K562 (cell line): ENCODE measurements around the gene AGAP1. TPM values are rescaled to one million over a fixed set of nuclear protein-coding genes. Genes with fewer than 3 reads are reported as not detected.

ENCODE experiments used
- ATAC-seq: fragments of 200-7000 bp; cut with Tn5 transposase; 3 replicates; pipeline ENCODE4 v1.9.1; 2020; ENCODE audit warnings: moderate library complexity
- BruUV-seq: library from RNA; stranded (reverse); fragments of 400-500 nt; replicated peaks from 2 replicates; lab custom pipeline; 2021; lab: Mats Ljungman, UMichigan
- CTCF ChIA-PET: fragments of 300-600 bp; formaldehyde crosslinking; extraction: SDS; loops from one replicate; lab custom pipeline; 2021; ENCODE audit warnings: low intra/inter-chr PET ratio; lab: Yijun Ruan, JAX
- POLR2A ChIA-PET: fragments of 300-600, 350-650 bp; sonication (Branson Sonifier 250); formaldehyde crosslinking; extraction: SDS; loops from one replicate; lab custom pipeline; 2021; ENCODE audit warnings: antibody characterized with exemption, inconsistent platforms; lab: Yijun Ruan, JAX
- DNase-seq, 4 experiments: peaks; one replicate each; pipeline versions ENCODE4 v3.0.0 to v3.0.0-alpha.2; 2011 to 2018; ENCODE audit warnings: low spot score in 3 of 4, mixed read lengths in 3 of 4; ENCODE audit errors: extremely low read depth in 1 of 4
- FAIRE-seq: peaks from 2 replicates; lab custom pipeline; 2011; peaks lifted over from hg19 to GRCh38; lab: Jason Lieb, UNC
- H2AFZ ChIP-seq: 2 replicates; pipeline ENCODE4 v1.6.0; 2011; ENCODE audit warnings: low read depth, low read length, control low read depth, inconsistent platforms
- H3K27ac ChIP-seq: fragments of 200-600 bp; 3 replicates; pipeline ENCODE4 v1.8.0; 2011; ENCODE audit warnings: low read depth, mild to moderate bottlenecking, control low read depth, inconsistent platforms, low read length, moderate library complexity, mixed read lengths; ENCODE audit errors: extremely low read depth
- H3K27me3 ChIP-seq, 2 experiments: fragments of 300-600 bp in 1 of 2; 2 replicates in 1 of 2; 3 replicates in 1 of 2; pipeline versions ENCODE4 v1.6.0 to v1.8.0; 2011; ENCODE audit warnings: inconsistent platforms in 2 of 2, low read length in 2 of 2, mild to moderate bottlenecking in 1 of 2, mixed read lengths in 1 of 2, moderate library complexity in 1 of 2; ENCODE audit not compliant: control insufficient read depth in 2 of 2, insufficient read depth in 2 of 2
- H3K36me3 ChIP-seq: fragments of 300-600 bp; 3 replicates; pipeline ENCODE4 v1.8.0; 2011; ENCODE audit warnings: mild to moderate bottlenecking, low read length, inconsistent platforms; ENCODE audit not compliant: control insufficient read depth, insufficient read depth
- H3K4me1 ChIP-seq, 2 experiments: fragments of 200-600 bp in 1 of 2; replicated peaks in 1 of 2; 2 replicates in 1 of 2; 3 replicates in 1 of 2; pipeline versions ENCODE4 v1.5.1 to v1.8.0; 2011; ENCODE audit warnings: inconsistent platforms in 2 of 2, low read length in 2 of 2, mild to moderate bottlenecking in 1 of 2, mixed read lengths in 1 of 2, moderate library complexity in 1 of 2; ENCODE audit not compliant: control insufficient read depth in 2 of 2, insufficient read depth in 2 of 2
- H3K4me2 ChIP-seq: 2 replicates; pipeline ENCODE4 v1.6.1; 2011; ENCODE audit warnings: low read length, control low read depth, inconsistent platforms, mixed read lengths; ENCODE audit not compliant: insufficient read depth
- H3K4me3 ChIP-seq: fragments of 200-600 bp; sonication (generic), shearing (Covaris generic); 2 replicates; pipeline ENCODE4 v1.5.1; 2016; ENCODE audit warnings: control low read depth, inconsistent platforms
- H3K79me2 ChIP-seq: fragments of 200-600 bp; 3 replicates; pipeline ENCODE4 v1.8.0; 2011; ENCODE audit warnings: low read length, inconsistent platforms; ENCODE audit not compliant: control insufficient read depth, insufficient read depth
- H3K9ac ChIP-seq, 2 experiments: 2 replicates each; pipeline versions ENCODE4 v1.6.0 to v1.6.1; 2011; ENCODE audit warnings: low read depth in 2 of 2, low read length in 2 of 2, control low read depth in 1 of 2, inconsistent platforms in 1 of 2, mild to moderate bottlenecking in 1 of 2, mixed read lengths in 1 of 2; ENCODE audit not compliant: insufficient read depth in 1 of 2
- H3K9me1 ChIP-seq: one replicate; pipeline ENCODE4 v1.6.0; 2011; ENCODE audit warnings: inconsistent platforms, mild to moderate bottlenecking, low read length, moderate library complexity; ENCODE audit not compliant: control insufficient read depth, insufficient read depth
- H3K9me3 ChIP-seq: replicated peaks from 2 replicates; pipeline ENCODE4 v1.5.1; 2011; ENCODE audit warnings: low read depth, low read length, inconsistent platforms; ENCODE audit not compliant: control insufficient read depth, insufficient read depth
- H4K20me1 ChIP-seq: replicated peaks from 2 replicates; pipeline ENCODE4 v1.6.1; 2011; ENCODE audit warnings: low read length, inconsistent platforms, mixed read lengths; ENCODE audit not compliant: control insufficient read depth, insufficient read depth
- ARID4B ChIP-seq: sonication (generic); formaldehyde crosslinking; IDR thresholded peaks from 2 replicates; pipeline ENCODE4 v1.8.0; 2022; ENCODE audit warnings: mild to moderate bottlenecking, missing genetic modification reagents
- FOS ChIP-seq: IDR thresholded peaks from 3 replicates; pipeline ENCODE4 v1.6.1; 2011; ENCODE audit not compliant: insufficient read length; ENCODE audit errors: extremely low read depth
- HOXB6 ChIP-seq: fragments of 250-450 bp; sonication (Bioruptor Pico); IDR thresholded peaks from 2 replicates; pipeline ENCODE4 v1.5.1; 2022; ENCODE audit warnings: mild to moderate bottlenecking, borderline replicate concordance
- ILK ChIP-seq: fragments of 450-650 bp; IDR thresholded peaks from 2 replicates; pipeline ENCODE4 v1.6.1; 2016; ENCODE audit warnings: missing genetic modification characterization, low read depth, mild to moderate bottlenecking, missing compliant biosample characterization, moderate library complexity, borderline replicate concordance
- PCBP2 ChIP-seq: fragments of 200-400 bp; formaldehyde crosslinking; IDR thresholded peaks from 2 replicates; pipeline ENCODE4 v1.6.1; 2018; ENCODE audit warnings: low read length, low read depth, mild to moderate bottlenecking, moderate library complexity; ENCODE audit not compliant: poor library complexity, severe bottlenecking
- SNAPC5 ChIP-seq: fragments of 250-450 bp; sonication (Bioruptor Pico); IDR thresholded peaks from 2 replicates; pipeline ENCODE4 v1.8.0; 2021; ENCODE audit warnings: moderate library complexity, mild to moderate bottlenecking, inconsistent platforms
- TRIM24 ChIP-seq, 2 experiments: fragments of 450-650 bp; IDR thresholded peaks; 2 replicates each; pipeline ENCODE4 v1.6.1; 2016
- ZBTB9 ChIP-seq: fragments of 450-650 bp; formaldehyde crosslinking; IDR thresholded peaks from 2 replicates; pipeline ENCODE4 v1.4.0; 2020; ENCODE audit warnings: mild to moderate bottlenecking, moderate library complexity
- ZNF778 ChIP-seq: fragments of 450-650 bp; formaldehyde crosslinking; IDR thresholded peaks from 2 replicates; pipeline ENCODE4 v1.4.0; 2020; ENCODE audit warnings: mild to moderate bottlenecking, moderate library complexity
- ZNF780A ChIP-seq: fragments of 250-450 bp; sonication (Bioruptor Pico); IDR thresholded peaks from 2 replicates; pipeline ENCODE4 v1.5.0; 2021; ENCODE audit warnings: mild to moderate bottlenecking
- WGBS: fragments of 100-300 bp; shearing (Covaris generic); methylation state at CpG from one replicate; pipeline ENCODE4 v1.1.6; 2016; ENCODE audit warnings: low coverage, mixed read lengths; ENCODE audit not compliant: insufficient coverage; ENCODE audit errors: missing lambda C conversion rate; 5-methylcytosine and 5-hydroxymethylcytosine counted together
- in situ Hi-C: fragments of 300-500 bp; cut with MboI; formaldehyde crosslinking; loops from 4 replicates; pipeline ENCODE4 v1.15.0; 2018; ENCODE audit warnings: inconsistent platforms, mixed read lengths
- intact Hi-C: fragments of 100-400 bp; cut with micrococcal nuclease; formaldehyde crosslinking; loops from 2 replicates; pipeline ENCODE4 v1.14.2; 2022
- polyA plus RNA-seq, 8 experiments: library from polyadenylated mRNA; depleted of rRNA in 4 of 8; stranded (reverse) in 5 of 8; unstranded in 3 of 8; fragments of >200 nt; fragmentation: Nextera tagmentation in 2 of 8; fragmentation: Illumina TruSeq in 1 of 8; extraction: Ambion mirVana in 2 of 8; extraction: Trizol in 1 of 8; gene quantifications; 2 replicates each; pipeline versions ENCODE4 v1.2.1 to v1.2.3, GENCODE V29; 2011 to 2014; ENCODE audit warnings: inconsistent platforms in 1 of 8, missing spikeins in 1 of 8
- total RNA-seq, 7 experiments: library from RNA; depleted of rRNA in 6 of 7; stranded (reverse); fragments of >200 nt in 6 of 7; fragmentation: Illumina TruSeq in 2 of 7; extraction: Trizol in 2 of 7; gene quantifications; 2 replicates each; pipeline versions ENCODE4 v1.2.1 to v1.2.3, GENCODE V29; 2011 to 2021; ENCODE audit warnings: low replicate concordance in 1 of 7
- TF ChIP-seq, protein P1 (sequence below): fragments of 250-450 bp; sonication (Bioruptor Pico); IDR thresholded peaks from 2 replicates; pipeline ENCODE4 v1.4.0; 2020

AGAP1 gene
- total and polyA plus RNA-seq, 9 of the 15 experiments (the other 6 are each of a cell fraction or from before 2014, with no cell fraction given): 1.3 to 24.0 (median 10.6) TPM

DNA sequence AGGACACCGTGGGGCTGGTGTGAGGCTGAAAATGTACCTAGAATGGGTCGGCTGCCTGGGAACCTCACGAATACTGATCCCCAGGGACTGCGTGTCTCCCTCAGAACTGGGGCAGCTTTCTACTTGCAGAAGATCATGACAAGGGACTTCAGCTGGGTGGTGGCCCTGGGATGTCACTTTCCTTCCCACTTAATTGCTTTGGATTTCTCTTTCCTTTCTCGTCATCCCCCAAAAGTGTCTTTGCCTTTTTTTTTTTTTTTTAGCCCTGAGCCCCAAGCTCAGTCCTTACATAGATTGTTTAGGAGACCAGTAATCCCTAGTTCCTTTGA is 395.4 kb downstream of the AGAP1 start:
- no peak for TF ChIP-seq TRIM24 (IDR thresholded peaks at IDR 0.05)
- no peak for TF ChIP-seq FOS
- TF ChIP-seq SNAPC5 (CRISPR knock-in tag): no peak
- TF ChIP-seq, protein P1, sequence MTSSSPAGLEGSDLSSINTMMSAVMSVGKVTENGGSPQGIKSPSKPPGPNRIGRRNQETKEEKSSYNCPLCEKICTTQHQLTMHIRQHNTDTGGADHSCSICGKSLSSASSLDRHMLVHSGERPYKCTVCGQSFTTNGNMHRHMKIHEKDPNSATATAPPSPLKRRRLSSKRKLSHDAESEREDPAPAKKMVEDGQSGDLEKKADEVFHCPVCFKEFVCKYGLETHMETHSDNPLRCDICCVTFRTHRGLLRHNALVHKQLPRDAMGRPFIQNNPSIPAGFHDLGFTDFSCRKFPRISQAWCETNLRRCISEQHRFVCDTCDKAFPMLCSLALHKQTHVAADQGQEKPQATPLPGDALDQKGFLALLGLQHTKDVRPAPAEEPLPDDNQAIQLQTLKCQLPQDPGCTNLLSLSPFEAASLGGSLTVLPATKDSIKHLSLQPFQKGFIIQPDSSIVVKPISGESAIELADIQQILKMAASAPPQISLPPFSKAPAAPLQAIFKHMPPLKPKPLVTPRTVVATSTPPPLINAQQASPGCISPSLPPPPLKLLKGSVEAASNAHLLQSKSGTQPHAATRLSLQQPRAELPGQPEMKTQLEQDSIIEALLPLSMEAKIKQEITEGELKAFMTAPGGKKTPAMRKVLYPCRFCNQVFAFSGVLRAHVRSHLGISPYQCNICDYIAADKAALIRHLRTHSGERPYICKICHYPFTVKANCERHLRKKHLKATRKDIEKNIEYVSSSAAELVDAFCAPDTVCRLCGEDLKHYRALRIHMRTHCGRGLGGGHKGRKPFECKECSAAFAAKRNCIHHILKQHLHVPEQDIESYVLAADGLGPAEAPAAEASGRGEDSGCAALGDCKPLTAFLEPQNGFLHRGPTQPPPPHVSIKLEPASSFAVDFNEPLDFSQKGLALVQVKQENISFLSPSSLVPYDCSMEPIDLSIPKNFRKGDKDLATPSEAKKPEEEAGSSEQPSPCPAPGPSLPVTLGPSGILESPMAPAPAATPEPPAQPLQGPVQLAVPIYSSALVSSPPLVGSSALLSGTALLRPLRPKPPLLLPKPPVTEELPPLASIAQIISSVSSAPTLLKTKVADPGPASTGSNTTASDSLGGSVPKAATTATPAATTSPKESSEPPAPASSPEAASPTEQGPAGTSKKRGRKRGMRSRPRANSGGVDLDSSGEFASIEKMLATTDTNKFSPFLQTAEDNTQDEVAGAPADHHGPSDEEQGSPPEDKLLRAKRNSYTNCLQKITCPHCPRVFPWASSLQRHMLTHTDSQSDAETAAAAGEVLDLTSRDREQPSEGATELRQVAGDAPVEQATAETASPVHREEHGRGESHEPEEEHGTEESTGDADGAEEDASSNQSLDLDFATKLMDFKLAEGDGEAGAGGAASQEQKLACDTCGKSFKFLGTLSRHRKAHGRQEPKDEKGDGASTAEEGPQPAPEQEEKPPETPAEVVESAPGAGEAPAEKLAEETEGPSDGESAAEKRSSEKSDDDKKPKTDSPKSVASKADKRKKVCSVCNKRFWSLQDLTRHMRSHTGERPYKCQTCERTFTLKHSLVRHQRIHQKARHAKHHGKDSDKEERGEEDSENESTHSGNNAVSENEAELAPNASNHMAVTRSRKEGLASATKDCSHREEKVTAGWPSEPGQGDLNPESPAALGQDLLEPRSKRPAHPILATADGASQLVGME: no peak
- no peak for TF ChIP-seq ILK (tag)
- no peak for TF ChIP-seq ZNF778
- TF ChIP-seq ZNF780A: no peak
- TF ChIP-seq ZBTB9: no peak
- no peak for TF ChIP-seq PCBP2
- TF ChIP-seq HOXB6 (CRISPR knock-in tag): no peak
- TF ChIP-seq ARID4B: no peak
- TF ChIP-seq, all 486 proteins: peak for 0
- no peak for FAIRE-seq
- peaks cover 8% of the 10 kb centered on the region; the same call in 1 of the 3 replicates for H3K36me3 ChIP-seq

More for the DNA sequence above, 395.4 kb downstream of the AGAP1 start:
- no peaks in the 10 kb centered on the region for H3K9me1 ChIP-seq
- H3K9ac ChIP-seq: no peak overlapping the region
- in situ Hi-C loops (no loop called here), intact Hi-C loops (no loop called here)
- peaks cover 0 to 5% of the 10 kb centered on the region in 2 experiments; a peak in 1 of 5 replicates for H3K4me1 ChIP-seq
- no peak overlapping the region for H3K4me2 ChIP-seq
- DNase-seq (no peak), ATAC-seq (no peak)
- H3K27me3 ChIP-seq: no peaks in the 10 kb centered on the region
- no peak overlapping the region for H3K27ac ChIP-seq
- no peak overlapping the region for H2AFZ ChIP-seq
- WGBS: 87% methylated on average over 3 of the region's 5 CpGs
- H3K4me3 ChIP-seq: no peak overlapping the region
- no peaks in the 10 kb centered on the region for H4K20me1 ChIP-seq
- BruUV-seq: no TSS peak
- no peaks in the 10 kb centered on the region for H3K9me3 ChIP-seq
- H3K79me2 ChIP-seq: no peaks in the 10 kb centered on the region
- ChIA-PET CTCF (no interaction called here), POLR2A (no interaction called here)
